ENCODE results near the gene AHNAK.
A peak's percentile ranks its signal among the peaks of the same experiment; 100 is the strongest.

AHNAK gene

GRCh38 chr11:62479631-62480201 is 66.9 kb downstream of the AHNAK start:
- DNase-seq (ENCODE audit: low read depth in 1 of 2, low spot score in 1 of 2): no peak

DNA sequence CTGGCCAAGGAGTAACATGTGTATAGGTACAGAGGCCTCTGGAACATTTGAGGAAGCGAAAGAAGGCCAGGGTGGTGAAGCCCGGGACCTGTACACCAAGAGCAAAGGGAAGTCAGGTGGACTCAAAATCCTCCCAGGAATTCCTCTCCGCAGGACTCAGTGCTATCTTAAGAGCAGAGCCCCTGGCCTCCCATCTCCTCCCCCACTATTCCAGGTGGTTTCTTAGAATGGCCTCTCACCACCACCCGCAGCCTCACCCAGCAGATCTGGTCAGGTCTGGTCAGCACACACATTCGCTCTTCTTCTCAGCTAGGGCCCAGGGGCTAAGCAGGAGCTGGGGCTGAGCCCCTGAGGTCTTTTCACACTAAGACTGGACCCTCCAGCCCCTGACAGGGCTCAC is 68.7 kb downstream of the AHNAK start:
- no peak overlapping the region for H3K4me3 ChIP-seq (replicated peaks; ENCODE audit: insufficient read depth, low read length)
- no peak for DNase-seq (ENCODE audit: low read depth in 1 of 2, low spot score in 1 of 2)
- H3K27ac ChIP-seq (replicated peaks): no peak overlapping the region
- H3K27me3 ChIP-seq (ENCODE audit: insufficient read depth, poor library complexity, severe bottlenecking): no peaks in the 10 kb centered on the region
- TF ChIP-seq REST (IDR thresholded peaks at IDR 0.05; ENCODE audit: insufficient replicate concordance, low read depth) (no peak), POLR2AphosphoS5 (IDR thresholded peaks at IDR 0.05; ENCODE audit: low read depth) (no peak), SPI1 (IDR thresholded peaks at IDR 0.05; ENCODE audit: borderline replicate concordance, low read depth) (no peak), GABPA (IDR thresholded peaks at IDR 0.05; ENCODE audit: low read depth) (no peak), CTCF (IDR thresholded peaks at IDR 0.05; ENCODE audit: insufficient read depth, low read length) (no peak)

More at GRCh38 chr11:62479631-62480201, 66.9 kb downstream of the AHNAK start:
- TF ChIP-seq POLR2AphosphoS5 (IDR thresholded peaks at IDR 0.05; ENCODE audit: low read depth) (no peak), REST (IDR thresholded peaks at IDR 0.05; ENCODE audit: insufficient replicate concordance, low read depth) (no peak), CTCF (IDR thresholded peaks at IDR 0.05; ENCODE audit: insufficient read depth, low read length) (no peak), GABPA (IDR thresholded peaks at IDR 0.05; ENCODE audit: low read depth) (no peak), SPI1 (IDR thresholded peaks at IDR 0.05; ENCODE audit: borderline replicate concordance, low read depth) (no peak)
- Histone ChIP-seq H3K27ac (replicated peaks) (no peak overlapping the region), H3K27me3 (ENCODE audit: insufficient read depth, poor library complexity, severe bottlenecking) (no peaks in the 10 kb centered on the region), H3K4me3 (replicated peaks; ENCODE audit: insufficient read depth, low read length) (no peak overlapping the region)

GRCh38 chr11:62472063-62472884 is 74.3 kb downstream of the AHNAK start:
- H3K27me3 ChIP-seq (ENCODE audit: insufficient read depth, poor library complexity, severe bottlenecking): no peaks in the 10 kb centered on the region
- TF ChIP-seq GABPA (IDR thresholded peaks at IDR 0.05; ENCODE audit: low read depth): no peak
- TF ChIP-seq CTCF (IDR thresholded peaks at IDR 0.05; ENCODE audit: insufficient read depth, low read length): no peak
- TF ChIP-seq SPI1 (IDR thresholded peaks at IDR 0.05; ENCODE audit: borderline replicate concordance, low read depth): no peak
- TF ChIP-seq POLR2AphosphoS5 (IDR thresholded peaks at IDR 0.05; ENCODE audit: low read depth): no peak
- TF ChIP-seq REST (IDR thresholded peaks at IDR 0.05; ENCODE audit: insufficient replicate concordance, low read depth): no peak
- H3K27ac ChIP-seq (replicated peaks): no peak overlapping the region
- H3K4me3 ChIP-seq (replicated peaks; ENCODE audit: insufficient read depth, low read length): no peak overlapping the region
- DNase-seq (ENCODE audit: low read depth in 1 of 2, low spot score in 1 of 2): peak in 1 of 2 experiments; percentile 16
